Glutamatergic neuron (in vitro differentiated cells): ENCODE results near the gene VARS1. TPM values are rescaled to one million over a fixed set of nuclear protein-coding genes. Genes with fewer than 3 reads are reported as not detected.

Source experiments
- DNase-seq: peaks from one replicate; pipeline ENCODE4 v3.0.0; 2022
- H3K27ac Mint-ChIP-seq: one replicate; pipeline ENCODE4 v1.8.0; 2020; ENCODE audit warnings: mild to moderate bottlenecking, mixed read lengths, inconsistent platforms; ENCODE audit not compliant: unreplicated experiment
- H3K27me3 Mint-ChIP-seq: one replicate; pipeline ENCODE4 v1.8.0; 2020; ENCODE audit warnings: mild to moderate bottlenecking, moderate library complexity, mixed read lengths, inconsistent platforms; ENCODE audit not compliant: unreplicated experiment
- H3K36me3 Mint-ChIP-seq: one replicate; pipeline ENCODE4 v1.8.0; 2020; ENCODE audit warnings: mild to moderate bottlenecking, mixed read lengths, inconsistent platforms; ENCODE audit not compliant: unreplicated experiment
- H3K4me1 Mint-ChIP-seq: one replicate; pipeline ENCODE4 v1.8.0; 2020; ENCODE audit warnings: mild to moderate bottlenecking, low read depth, mixed read lengths, inconsistent platforms; ENCODE audit not compliant: unreplicated experiment
- H3K4me3 Mint-ChIP-seq: one replicate; pipeline ENCODE4 v1.8.0; 2020; ENCODE audit warnings: mild to moderate bottlenecking, mixed read lengths, inconsistent platforms; ENCODE audit not compliant: unreplicated experiment
- H3K9me3 Mint-ChIP-seq: one replicate; pipeline ENCODE4 v1.8.0; 2020; ENCODE audit warnings: mild to moderate bottlenecking, moderate library complexity, mixed read lengths, inconsistent platforms; ENCODE audit not compliant: unreplicated experiment
- CTCF ChIP-seq: fragments of 200-600 bp; sonication (generic); IDR thresholded peaks from one replicate; pipeline ENCODE4 v1.5.0; 2021; ENCODE audit not compliant: partially characterized antibody, unreplicated experiment
- total RNA-seq: library from RNA; stranded (reverse); fragmentation: NEBNext Ultra II Directional; extraction: Animal tissue kit (Norgen Biotek cat#: 25700); gene quantifications from one replicate; pipeline ENCODE4 v1.2.1, GENCODE V29; 2021; ENCODE audit not compliant: unreplicated experiment

VARS1 gene
- total RNA-seq, 1 donor from 2014 or later = 204 TPM

GRCh38 chr6:31831350-31832215, 36.0 kb upstream of the VARS1 start:
- no peak for DNase-seq
- H3K4me3 Mint-ChIP-seq = peak overlapping the region; percentile 94
- no peak overlapping the region for H3K27ac Mint-ChIP-seq
- no peaks in the 10 kb centered on the region for H3K36me3 Mint-ChIP-seq
- no peak for TF ChIP-seq CTCF
- peaks cover 24% of the 10 kb centered on the region for H3K27me3 Mint-ChIP-seq
- H3K9me3 Mint-ChIP-seq = peaks cover 15% of the 10 kb centered on the region
- H3K4me1 Mint-ChIP-seq = peaks cover 10% of the 10 kb centered on the region

DNA sequence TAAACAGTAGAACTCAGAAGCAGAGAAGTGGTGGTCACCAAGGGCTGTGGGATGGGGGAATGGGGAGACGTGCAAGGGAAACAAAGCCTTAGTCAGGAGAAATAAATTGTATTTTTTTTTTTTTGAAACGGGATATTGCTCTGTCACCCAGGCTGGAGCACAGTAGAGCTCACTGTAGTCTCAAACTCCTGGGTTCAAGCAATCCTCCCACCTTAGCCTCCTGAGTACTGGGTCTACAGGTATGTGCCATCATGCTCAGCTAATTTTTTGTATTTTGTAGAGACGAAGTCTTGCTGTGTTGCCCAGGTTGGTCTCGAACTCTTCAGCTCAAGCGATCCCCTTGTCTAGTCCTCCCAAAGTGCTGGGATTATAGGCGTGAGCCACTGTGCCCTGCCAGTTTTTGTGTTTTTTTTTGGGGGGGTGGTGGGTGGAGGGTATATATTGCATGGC, 35.4 kb upstream of the VARS1 start:
- peaks cover 4% of the 10 kb centered on the region for H3K4me1 Mint-ChIP-seq
- DNase-seq = no peak
- peak overlapping the region; percentile 94 for H3K4me3 Mint-ChIP-seq
- peaks cover 20% of the 10 kb centered on the region for H3K27me3 Mint-ChIP-seq
- peaks cover 15% of the 10 kb centered on the region for H3K9me3 Mint-ChIP-seq
- H3K27ac Mint-ChIP-seq = peak overlapping the region; percentile 70
- TF ChIP-seq CTCF = no peak
- H3K36me3 Mint-ChIP-seq = no peaks in the 10 kb centered on the region

- H3K27ac Mint-ChIP-seq = peak overlapping the region; percentile 93
- TF ChIP-seq CTCF = peak; percentile 26
- H3K4me1 Mint-ChIP-seq = peaks cover 4% of the 10 kb centered on the region
- H3K36me3 Mint-ChIP-seq = no peaks in the 10 kb centered on the region
- H3K4me3 Mint-ChIP-seq = peak overlapping the region; percentile 94
- no peak for DNase-seq
- H3K27me3 Mint-ChIP-seq = peaks cover 12% of the 10 kb centered on the region
- peaks cover 17% of the 10 kb centered on the region for H3K9me3 Mint-ChIP-seq
Measured at GRCh38 chr6:31829633-31830283, 34.2 kb upstream of the VARS1 start.

GRCh38 chr6:31827286-31828079, 31.9 kb upstream of the VARS1 start, which contains the start of gene HSPA1B:
TSS of gene HSPA1B (plus strand) at chr6:31827738. CDS start at chr6:31827951, 213 bp downstream.
- DNase-seq = peak; percentile 94
- Mint-ChIP-seq H3K4me3 (peak within 1 kb of the TSS; percentile 92), H3K27ac (peak within 1 kb of the TSS; percentile 96), H3K36me3 (no peaks in the 10 kb centered on the region), H3K4me1 (peaks cover 4% of the 10 kb centered on the region), H3K27me3 (peaks cover 12% of the 10 kb centered on the region), H3K9me3 (peaks cover 13% of the 10 kb centered on the region)
- TF ChIP-seq CTCF = no peak
